Measurements from ENCODE around the gene BZW2.

BZW2 gene

DNA sequence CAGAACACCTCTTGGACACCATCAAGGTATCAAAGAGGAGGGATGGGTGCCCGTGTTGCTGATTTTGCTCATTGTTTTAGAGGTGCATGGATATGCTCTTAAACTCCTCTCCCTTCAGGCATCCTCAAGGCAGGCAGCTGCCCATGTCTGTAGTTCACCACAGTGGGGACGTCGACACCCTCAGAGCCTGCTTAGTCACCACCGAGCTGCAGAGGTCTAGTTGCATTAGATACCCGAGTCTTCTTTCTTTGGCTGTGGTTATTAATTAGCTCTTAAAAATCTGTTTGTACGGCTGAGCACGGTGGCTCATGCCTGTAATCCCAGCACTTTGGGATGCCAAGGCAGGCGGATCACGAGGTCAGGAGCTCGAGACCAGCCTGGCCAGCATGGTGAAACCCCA lies 82.8 kb downstream of the BZW2 start:
- Mint-ChIP-seq H3K4me3 (no peak overlapping the region), H3K27ac (no peak overlapping the region), H3K36me3 (ENCODE audit: low read depth) (no peaks in the 10 kb centered on the region), H3K27me3 (no peaks in the 10 kb centered on the region), H3K4me1 (ENCODE audit: low read depth) (peaks cover 7% of the 10 kb centered on the region), H3K9me3 (no peaks in the 10 kb centered on the region)
- intact Hi-C loops (cut with micrococcal nuclease), result no loop called here

DNA sequence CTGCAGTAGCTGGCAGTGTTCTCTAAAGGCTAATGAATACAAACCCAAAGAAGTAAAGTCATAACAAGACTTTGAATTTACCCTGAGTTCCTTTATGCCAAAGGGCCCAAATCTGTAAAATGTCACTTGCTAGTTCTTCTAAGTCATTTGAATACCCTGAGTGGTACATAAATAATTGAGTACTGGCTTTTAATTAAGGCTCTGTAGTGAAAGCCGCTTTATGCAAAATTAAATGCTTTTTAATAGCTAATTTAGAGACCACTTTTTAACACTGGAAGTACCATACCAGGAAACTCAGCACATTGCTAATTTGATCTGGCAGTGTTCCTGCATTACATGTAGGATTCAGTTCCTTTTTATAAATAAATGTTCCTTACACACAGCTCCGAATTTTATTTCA lies 83.6 kb downstream of the BZW2 start:
- H3K36me3 Mint-ChIP-seq (ENCODE audit: low read depth), result no peaks in the 10 kb centered on the region
- H3K27me3 Mint-ChIP-seq, result no peaks in the 10 kb centered on the region
- H3K4me1 Mint-ChIP-seq (ENCODE audit: low read depth), result peaks cover 13% of the 10 kb centered on the region
- no peak overlapping the region for H3K4me3 Mint-ChIP-seq
- intact Hi-C loops (cut with micrococcal nuclease), result no loop called here
- H3K9me3 Mint-ChIP-seq, result no peaks in the 10 kb centered on the region
- no peak overlapping the region for H3K27ac Mint-ChIP-seq

DNA sequence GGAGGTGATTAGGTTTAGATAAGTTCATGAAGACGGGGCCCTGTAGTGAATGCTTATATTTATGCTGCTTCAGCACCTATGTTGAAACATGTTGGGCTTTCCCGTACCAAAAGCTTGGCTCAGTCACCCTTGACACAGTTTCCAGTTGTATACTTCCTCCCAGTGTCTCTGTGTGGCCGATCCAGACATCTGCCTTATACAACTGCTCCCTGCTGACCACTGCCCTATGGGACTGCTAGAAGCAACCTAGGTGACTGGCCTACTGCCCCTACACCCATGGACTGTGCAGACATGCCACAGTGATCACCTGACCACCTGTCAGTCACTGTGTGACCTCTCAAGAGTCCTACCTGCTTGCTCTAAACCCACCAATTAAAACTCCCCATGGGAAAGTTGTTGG lies 85.0 kb downstream of the BZW2 start:
- Mint-ChIP-seq H3K4me3 (no peak overlapping the region), H3K4me1 (ENCODE audit: low read depth) (peaks cover 13% of the 10 kb centered on the region), H3K27ac (no peak overlapping the region), H3K27me3 (no peaks in the 10 kb centered on the region), H3K9me3 (no peaks in the 10 kb centered on the region), H3K36me3 (ENCODE audit: low read depth) (no peaks in the 10 kb centered on the region)
- intact Hi-C loops (cut with micrococcal nuclease), result no loop called here

DNA sequence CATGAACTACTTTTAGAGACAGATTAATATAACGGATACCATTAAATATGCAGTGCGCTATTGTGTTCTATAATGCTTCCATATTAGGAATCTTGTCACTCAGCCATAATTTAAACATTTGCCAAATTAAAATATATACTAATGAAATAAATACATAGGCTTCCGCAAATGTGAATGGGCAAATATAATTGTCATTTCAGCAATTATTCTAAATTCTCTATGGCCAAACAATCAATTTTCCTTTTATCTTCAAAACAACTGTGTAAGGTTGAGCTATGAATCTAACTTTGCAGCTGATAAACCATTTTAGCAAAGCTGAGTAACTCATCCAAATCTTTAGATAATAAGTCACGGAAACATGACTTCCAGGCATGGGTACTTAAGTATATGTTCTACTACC lies 86.8 kb downstream of the BZW2 start:
- Mint-ChIP-seq H3K9me3 (no peaks in the 10 kb centered on the region), H3K27ac (no peak overlapping the region), H3K4me1 (ENCODE audit: low read depth) (peaks cover 13% of the 10 kb centered on the region), H3K36me3 (ENCODE audit: low read depth) (no peaks in the 10 kb centered on the region), H3K27me3 (no peaks in the 10 kb centered on the region), H3K4me3 (no peak overlapping the region)
- intact Hi-C loops (cut with micrococcal nuclease), result no loop called here

DNA sequence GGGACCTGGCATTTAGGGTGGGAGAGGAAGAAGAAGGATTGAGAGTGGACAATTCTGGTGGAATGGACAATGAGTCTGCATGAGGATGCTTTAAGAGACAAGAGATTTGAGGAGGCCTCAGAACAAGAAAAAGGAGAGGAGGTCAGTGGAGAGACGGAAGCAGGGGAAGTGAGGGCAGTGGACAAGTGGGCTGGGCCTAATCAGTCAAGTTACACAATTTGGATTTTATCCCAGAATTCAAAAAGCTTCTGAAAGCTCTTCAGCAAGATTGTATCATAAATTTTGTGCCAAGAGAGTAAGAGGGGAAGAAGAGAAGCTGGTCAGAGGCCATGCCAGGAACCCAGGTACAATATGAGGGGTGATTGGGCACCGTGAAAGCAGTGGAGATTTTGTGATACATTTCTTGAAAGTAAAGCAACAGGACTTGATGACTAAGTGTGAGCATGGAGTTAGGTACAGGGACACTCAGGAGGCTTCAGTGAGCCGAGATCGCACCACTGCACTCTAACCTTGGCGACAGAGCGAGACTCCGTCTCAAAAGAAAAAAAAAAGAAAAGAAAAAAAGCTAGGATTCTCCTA lies 88.3 kb downstream of the BZW2 start:
- no peaks in the 10 kb centered on the region for H3K27me3 Mint-ChIP-seq
- H3K27ac Mint-ChIP-seq, result no peak overlapping the region
- intact Hi-C loops (cut with micrococcal nuclease), result no loop called here
- H3K4me3 Mint-ChIP-seq, result no peak overlapping the region
- no peaks in the 10 kb centered on the region for H3K9me3 Mint-ChIP-seq
- H3K36me3 Mint-ChIP-seq (ENCODE audit: low read depth), result no peaks in the 10 kb centered on the region
- peaks cover 13% of the 10 kb centered on the region for H3K4me1 Mint-ChIP-seq (ENCODE audit: low read depth)

DNA sequence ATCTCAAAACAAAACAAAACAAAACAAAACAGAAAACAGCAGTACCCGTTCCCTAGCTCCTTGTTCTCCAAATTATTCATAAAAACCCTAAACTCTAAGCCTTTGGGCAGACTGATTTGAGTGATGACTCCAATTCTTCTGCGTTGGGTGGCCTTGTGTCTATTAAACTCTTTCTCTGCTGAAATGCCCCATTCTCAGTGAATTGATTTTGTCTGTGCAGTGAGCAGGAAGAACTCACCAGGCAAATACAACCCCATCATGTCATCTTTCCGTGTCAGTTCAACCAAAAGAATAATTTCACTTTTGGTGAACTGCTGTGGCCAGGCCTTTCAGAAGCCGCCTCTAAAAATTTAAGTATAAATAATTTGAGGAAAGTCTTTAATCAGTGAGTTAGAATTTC lies 89.0 kb downstream of the BZW2 start:
- H3K27me3 Mint-ChIP-seq, result no peaks in the 10 kb centered on the region
- no peaks in the 10 kb centered on the region for H3K36me3 Mint-ChIP-seq (ENCODE audit: low read depth)
- peaks cover 13% of the 10 kb centered on the region for H3K4me1 Mint-ChIP-seq (ENCODE audit: low read depth)
- H3K9me3 Mint-ChIP-seq, result no peaks in the 10 kb centered on the region
- no peak overlapping the region for H3K4me3 Mint-ChIP-seq
- H3K27ac Mint-ChIP-seq, result no peak overlapping the region
- intact Hi-C loops (cut with micrococcal nuclease), result no loop called here

DNA sequence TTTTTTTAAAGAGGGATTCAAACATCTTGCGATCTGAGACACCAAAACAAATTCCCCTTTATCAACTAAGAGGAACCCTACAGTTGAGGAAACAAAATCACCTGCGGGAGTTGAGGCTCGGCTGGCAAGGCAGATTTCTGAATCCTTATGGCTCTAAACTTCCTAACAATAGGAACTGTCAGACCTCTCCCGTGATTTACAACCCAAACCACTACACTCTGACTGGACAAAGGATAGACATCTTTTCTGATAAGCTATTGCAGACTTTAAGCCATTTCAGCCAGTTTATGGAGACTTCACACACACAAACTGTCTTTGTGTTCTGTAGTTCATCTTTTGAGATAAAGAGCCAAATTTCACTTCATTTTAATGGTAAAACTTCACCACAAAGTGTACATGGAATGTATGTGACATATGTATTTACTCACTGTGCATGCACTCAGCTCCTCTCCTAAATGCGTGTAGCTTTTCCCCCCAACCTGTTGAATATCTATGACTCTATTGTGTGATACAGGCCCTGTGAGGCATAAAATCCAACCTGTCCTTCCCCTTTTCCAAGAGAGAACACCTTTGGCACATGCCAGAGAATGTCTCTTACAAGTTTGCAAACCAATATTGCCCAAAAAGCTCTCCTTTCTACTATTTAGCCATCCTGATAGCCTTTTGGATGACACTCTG lies 92.2 kb downstream of the BZW2 start:
- Mint-ChIP-seq H3K27ac (no peak overlapping the region), H3K36me3 (ENCODE audit: low read depth) (no peaks in the 10 kb centered on the region), H3K4me3 (no peak overlapping the region), H3K4me1 (ENCODE audit: low read depth) (peaks cover 6% of the 10 kb centered on the region), H3K9me3 (no peaks in the 10 kb centered on the region), H3K27me3 (no peaks in the 10 kb centered on the region)
- intact Hi-C loops (cut with micrococcal nuclease), result no loop called here

DNA sequence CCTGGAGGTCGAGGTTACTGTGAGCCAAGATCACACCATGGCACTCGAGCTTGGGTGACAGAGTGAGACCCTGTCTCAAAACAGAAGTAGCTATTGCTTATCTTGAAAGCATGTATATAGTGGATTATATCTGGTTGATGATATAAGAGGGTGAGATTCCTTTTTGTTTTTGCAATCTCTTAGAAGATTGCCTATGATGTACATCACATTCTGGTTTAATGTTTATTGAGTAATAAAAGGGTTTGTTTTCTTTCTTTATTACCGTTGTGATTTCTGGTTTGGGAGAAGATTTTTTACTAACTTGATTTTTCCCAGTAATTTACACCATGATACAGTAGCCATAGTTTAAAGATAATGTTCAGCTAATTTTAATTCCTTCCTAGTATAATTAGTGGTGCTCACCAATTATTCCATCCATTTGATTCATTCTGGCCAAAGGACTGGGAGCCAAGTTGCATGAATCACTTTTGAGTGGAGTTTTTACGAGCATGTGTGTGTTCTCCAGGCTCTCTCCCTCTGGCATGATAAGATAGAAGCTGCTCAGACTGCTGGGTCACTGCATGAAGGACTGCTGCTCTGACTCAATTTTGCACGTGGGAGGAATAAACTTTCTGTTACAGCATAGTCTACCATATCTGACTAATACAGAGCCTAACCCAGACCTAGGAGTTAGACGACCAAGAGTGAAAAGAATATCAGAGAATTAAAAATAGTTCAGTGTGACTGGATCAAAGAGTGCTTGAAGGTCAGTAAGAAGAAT lies 94.1 kb downstream of the BZW2 start:
- Mint-ChIP-seq H3K27ac (no peak overlapping the region), H3K9me3 (no peaks in the 10 kb centered on the region), H3K4me3 (no peak overlapping the region), H3K36me3 (ENCODE audit: low read depth) (no peaks in the 10 kb centered on the region), H3K4me1 (ENCODE audit: low read depth) (peaks cover 8% of the 10 kb centered on the region), H3K27me3 (no peaks in the 10 kb centered on the region)
- intact Hi-C loops (cut with micrococcal nuclease), result no loop called here

DNA sequence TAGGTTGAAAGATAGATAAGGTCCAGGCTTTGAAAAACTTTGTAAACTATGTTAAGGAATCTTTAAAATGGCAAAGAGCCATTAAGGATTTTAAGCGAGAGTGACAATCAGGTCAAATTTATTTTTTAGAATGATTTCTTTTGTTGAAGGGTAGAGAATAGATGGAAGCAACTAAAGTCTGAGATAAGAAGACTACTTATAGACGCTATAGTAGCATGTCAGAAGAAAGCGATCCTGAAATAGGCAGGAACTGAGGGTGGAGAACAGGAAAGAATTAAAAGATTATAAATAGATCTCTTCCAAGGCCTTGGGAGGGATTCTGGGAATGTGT lies 94.6 kb downstream of the BZW2 start:
- Mint-ChIP-seq H3K4me3 (no peak overlapping the region), H3K4me1 (ENCODE audit: low read depth) (peaks cover 8% of the 10 kb centered on the region)
- intact Hi-C loops (cut with micrococcal nuclease), result no loop called here

DNA sequence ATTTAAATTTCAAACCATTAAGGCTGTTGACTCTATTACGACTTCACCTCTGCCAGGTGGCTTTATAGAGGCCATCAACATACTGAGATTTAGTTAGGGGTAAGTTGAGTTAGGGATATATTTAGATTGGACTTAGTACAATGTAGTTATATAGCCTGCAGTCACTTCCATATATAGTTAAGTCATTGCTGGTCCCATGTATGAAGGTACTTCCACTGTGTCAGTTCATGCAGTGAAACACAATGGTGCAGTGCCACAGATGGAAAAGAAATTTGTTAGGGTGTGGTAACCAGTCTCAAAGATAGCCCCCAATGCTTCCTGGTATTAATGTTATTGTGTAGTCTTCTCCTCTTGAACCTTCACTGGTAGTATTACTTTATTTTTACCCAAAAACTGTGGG lies 95.0 kb downstream of the BZW2 start:
- Mint-ChIP-seq H3K27me3 (no peaks in the 10 kb centered on the region), H3K27ac (no peak overlapping the region), H3K4me1 (ENCODE audit: low read depth) (peaks cover 8% of the 10 kb centered on the region), H3K4me3 (no peak overlapping the region), H3K36me3 (ENCODE audit: low read depth) (no peaks in the 10 kb centered on the region), H3K9me3 (no peaks in the 10 kb centered on the region)
- intact Hi-C loops (cut with micrococcal nuclease), result no loop called here

More for the DNA sequence above, 94.6 kb downstream of the BZW2 start:
- Mint-ChIP-seq H3K27me3 (no peaks in the 10 kb centered on the region), H3K9me3 (no peaks in the 10 kb centered on the region), H3K36me3 (ENCODE audit: low read depth) (no peaks in the 10 kb centered on the region), H3K27ac (no peak overlapping the region)

DNA sequence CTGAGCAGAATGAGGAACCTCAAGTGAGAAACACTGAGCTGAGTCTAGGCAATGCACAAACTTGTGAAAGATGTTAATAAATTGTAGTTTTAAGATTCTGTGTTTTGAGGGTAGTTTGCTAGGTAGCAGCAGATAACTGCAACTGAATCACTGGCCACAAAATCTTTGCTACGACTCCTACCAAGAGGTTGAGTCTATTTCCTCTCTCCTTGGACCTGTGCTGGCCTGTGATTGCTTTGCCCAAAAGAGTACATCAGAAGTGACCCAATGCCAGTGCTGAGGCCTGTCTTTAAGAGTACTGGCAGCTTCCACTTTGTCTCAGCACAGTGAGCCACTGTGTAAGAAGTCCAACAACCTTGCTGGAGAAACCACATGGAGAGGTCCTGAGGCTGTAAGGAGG lies 95.7 kb downstream of the BZW2 start:
- intact Hi-C loops (cut with micrococcal nuclease), result no loop called here
- H3K36me3 Mint-ChIP-seq (ENCODE audit: low read depth), result no peaks in the 10 kb centered on the region
- peaks cover 8% of the 10 kb centered on the region for H3K4me1 Mint-ChIP-seq (ENCODE audit: low read depth)
- no peaks in the 10 kb centered on the region for H3K9me3 Mint-ChIP-seq
- no peak overlapping the region for H3K4me3 Mint-ChIP-seq
- H3K27ac Mint-ChIP-seq, result no peak overlapping the region
- H3K27me3 Mint-ChIP-seq, result no peaks in the 10 kb centered on the region

DNA sequence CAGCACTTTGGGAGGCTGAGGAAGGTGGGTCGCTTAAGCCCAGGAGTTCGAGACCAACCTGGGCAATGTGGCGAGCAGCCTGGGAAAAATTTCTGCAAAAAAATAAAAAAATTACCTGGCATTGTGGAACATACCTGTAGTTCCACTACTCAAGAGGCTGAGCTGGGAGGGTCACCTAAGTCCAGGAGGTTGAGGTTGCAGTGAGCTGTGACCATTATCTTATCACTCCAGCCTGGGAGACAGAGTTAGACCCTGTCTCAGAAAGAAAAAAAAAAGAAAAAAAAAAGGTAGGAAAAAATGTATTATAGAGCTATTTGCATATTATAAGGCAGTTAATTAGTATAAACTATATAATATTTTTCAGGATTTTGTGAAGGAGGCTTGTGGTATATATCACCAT lies 96.6 kb downstream of the BZW2 start:
- H3K36me3 Mint-ChIP-seq (ENCODE audit: low read depth), result no peaks in the 10 kb centered on the region
- intact Hi-C loops (cut with micrococcal nuclease), result no loop called here
- no peak overlapping the region for H3K27ac Mint-ChIP-seq
- H3K9me3 Mint-ChIP-seq, result no peaks in the 10 kb centered on the region
- peaks cover 8% of the 10 kb centered on the region for H3K4me1 Mint-ChIP-seq (ENCODE audit: low read depth)
- H3K27me3 Mint-ChIP-seq, result no peaks in the 10 kb centered on the region
- no peak overlapping the region for H3K4me3 Mint-ChIP-seq

DNA sequence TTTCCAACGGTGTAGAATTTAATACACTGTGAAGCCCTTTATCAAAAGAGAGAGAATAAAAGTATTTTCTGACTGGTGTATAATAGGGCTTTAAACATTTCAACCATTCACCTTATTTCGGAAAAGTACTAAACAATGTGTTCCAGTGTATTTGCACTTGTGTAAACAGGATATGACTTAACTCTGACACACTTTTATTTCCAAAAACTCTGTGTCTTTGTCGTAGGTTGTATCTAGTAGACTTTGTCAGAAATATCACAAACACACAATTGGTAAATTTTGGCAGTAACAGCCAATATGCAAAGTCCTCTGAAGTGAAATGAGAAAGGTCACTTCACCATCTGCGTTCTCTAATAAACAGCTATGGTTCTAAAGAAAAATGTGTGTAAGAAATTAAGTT lies 97.3 kb downstream of the BZW2 start:
- Mint-ChIP-seq H3K4me1 (ENCODE audit: low read depth) (peaks cover 8% of the 10 kb centered on the region), H3K36me3 (ENCODE audit: low read depth) (no peaks in the 10 kb centered on the region), H3K4me3 (no peak overlapping the region), H3K27ac (no peak overlapping the region), H3K9me3 (no peaks in the 10 kb centered on the region), H3K27me3 (no peaks in the 10 kb centered on the region)
- intact Hi-C loops (cut with micrococcal nuclease), result no loop called here

DNA sequence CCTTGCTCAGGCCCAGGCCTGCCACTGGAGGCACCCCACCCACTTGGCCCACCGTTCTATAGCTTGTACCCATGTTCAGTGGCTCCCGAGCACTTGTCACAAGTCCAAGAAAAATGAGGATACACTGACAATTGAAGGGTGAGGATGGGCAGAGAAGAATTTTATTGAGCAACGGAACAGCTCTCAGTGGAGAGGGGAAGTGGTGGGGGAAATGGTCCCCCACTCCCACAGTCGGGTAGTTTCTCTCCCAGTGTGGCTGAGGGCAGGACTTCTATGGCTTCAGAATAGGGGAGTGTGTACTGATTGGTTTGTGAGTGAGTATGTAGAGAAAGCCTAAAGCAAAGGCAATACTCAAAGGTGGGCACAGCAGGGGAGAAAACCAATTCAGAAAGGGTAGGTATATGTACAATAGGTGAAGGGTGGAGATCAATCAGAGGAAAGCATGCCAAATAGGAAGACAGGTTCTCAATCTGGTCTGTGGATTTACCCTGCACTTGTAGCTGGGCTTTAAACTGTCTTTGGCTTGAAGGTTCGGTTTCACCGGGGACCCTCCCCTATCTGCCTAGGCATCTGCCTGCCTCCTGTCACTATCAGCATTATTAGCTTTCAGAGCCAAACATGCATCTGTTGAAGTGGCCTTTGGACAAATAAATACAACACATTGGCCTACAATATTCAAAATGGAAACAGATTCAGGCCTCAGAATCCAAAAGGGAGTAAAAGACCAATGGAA lies 98.7 kb downstream of the BZW2 start:
- intact Hi-C loops (cut with micrococcal nuclease), result no loop called here
- H3K27me3 Mint-ChIP-seq, result no peaks in the 10 kb centered on the region

More for the DNA sequence above, 98.7 kb downstream of the BZW2 start:
- no peak overlapping the region for H3K27ac Mint-ChIP-seq
- peaks cover 8% of the 10 kb centered on the region for H3K4me1 Mint-ChIP-seq (ENCODE audit: low read depth)
- H3K9me3 Mint-ChIP-seq, result no peaks in the 10 kb centered on the region
- H3K36me3 Mint-ChIP-seq (ENCODE audit: low read depth), result no peaks in the 10 kb centered on the region
- H3K4me3 Mint-ChIP-seq, result no peak overlapping the region
